ENCODE measurements around the gene TCIRG1.

- TF ChIP-seq CTCF (IDR thresholded peaks at IDR 0.05; ENCODE audit: poor library complexity), result no peak
- no peak for TF ChIP-seq EZH2 (IDR thresholded peaks at IDR 0.05; ENCODE audit: borderline replicate concordance)
Observed at GRCh38 chr11:68040101-68040956, 1.5 kb downstream of the TCIRG1 start.

Data from hepatocyte (in vitro differentiated cells).